SK-N-MC (cell line): ENCODE data around the gene COTL1.

Experiments used
- DNase-seq: peaks from one replicate; pipeline ENCODE4 v3.0.0-alpha.2; 2011; ENCODE audit warnings: low read depth, low spot score
- H3K27ac ChIP-seq: fragments of 200-600 bp; sonication (generic); 2 replicates; pipeline ENCODE4 v1.5.1; 2016; ENCODE audit warnings: mixed run types
- H3K36me3 ChIP-seq: fragments of 200-600 bp; sonication (generic); 2 replicates; pipeline ENCODE4 v1.6.1; 2017; ENCODE audit warnings: antibody characterized with exemption, low read length, mixed read lengths; ENCODE audit not compliant: insufficient read depth
- H3K4me3 ChIP-seq: fragments of 200-600 bp; sonication (generic); 2 replicates; pipeline ENCODE4 v1.5.1; 2016
- H3K9ac ChIP-seq: fragments of 200-600 bp; sonication (generic); 2 replicates; pipeline ENCODE4 v1.8.0; 2017; ENCODE audit warnings: mixed run types, mixed read lengths; ENCODE audit not compliant: insufficient read length
- H3K9me3 ChIP-seq: fragments of 200-600 bp; sonication (generic); 2 replicates; pipeline ENCODE4 v1.6.1; 2017; ENCODE audit warnings: low read depth, mild to moderate bottlenecking, antibody characterized with exemption, low read length, moderate library complexity, mixed read lengths
- EZH2 ChIP-seq: fragments of 200-600 bp; sonication (generic); IDR thresholded peaks from one replicate; pipeline ENCODE4 v1.6.1; 2017; ENCODE audit warnings: antibody characterized with exemption
- FOXP2 ChIP-seq: optimal IDR thresholded peaks from 2 replicates; pipeline ENCODE3; 2011; ENCODE audit warnings: mild to moderate bottlenecking, moderate library complexity; ENCODE audit not compliant: insufficient read depth; ENCODE audit errors: extremely low read length, control extremely low read depth
- POLR2AphosphoS5 ChIP-seq: IDR thresholded peaks from 2 replicates; pipeline ENCODE4 v1.6.1; 2012; ENCODE audit warnings: mild to moderate bottlenecking, low read depth, low read length, borderline replicate concordance

Gene COTL1

DNA sequence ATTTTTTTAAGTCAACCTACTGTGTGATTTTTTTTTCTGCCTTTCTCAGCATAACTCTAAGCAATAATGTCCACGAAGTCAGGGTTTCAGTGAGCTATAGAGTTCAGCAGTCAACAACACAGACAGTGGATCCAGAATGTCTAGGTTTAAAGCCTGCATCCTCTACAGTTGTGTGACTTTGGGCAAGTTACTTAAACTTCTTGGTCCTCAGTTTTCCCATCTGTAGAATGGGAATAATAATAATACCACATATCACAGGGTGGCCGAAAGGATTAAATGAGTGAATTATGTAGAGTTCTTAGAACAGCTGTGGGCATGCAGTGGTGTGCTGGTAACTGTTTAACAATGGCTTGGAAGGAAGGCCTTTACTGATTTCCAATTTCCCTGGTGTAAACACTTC, 74.6 kb downstream of the COTL1 start:
- no peak for DNase-seq
- Histone ChIP-seq H3K4me3 (no peak overlapping the region), H3K27ac (no peak overlapping the region), H3K36me3 (no peaks in the 10 kb centered on the region), H3K9me3 (no peaks in the 10 kb centered on the region), H3K9ac (no peak overlapping the region)
- TF ChIP-seq FOXP2 (no peak), EZH2 (no peak), POLR2AphosphoS5 (no peak)

DNA sequence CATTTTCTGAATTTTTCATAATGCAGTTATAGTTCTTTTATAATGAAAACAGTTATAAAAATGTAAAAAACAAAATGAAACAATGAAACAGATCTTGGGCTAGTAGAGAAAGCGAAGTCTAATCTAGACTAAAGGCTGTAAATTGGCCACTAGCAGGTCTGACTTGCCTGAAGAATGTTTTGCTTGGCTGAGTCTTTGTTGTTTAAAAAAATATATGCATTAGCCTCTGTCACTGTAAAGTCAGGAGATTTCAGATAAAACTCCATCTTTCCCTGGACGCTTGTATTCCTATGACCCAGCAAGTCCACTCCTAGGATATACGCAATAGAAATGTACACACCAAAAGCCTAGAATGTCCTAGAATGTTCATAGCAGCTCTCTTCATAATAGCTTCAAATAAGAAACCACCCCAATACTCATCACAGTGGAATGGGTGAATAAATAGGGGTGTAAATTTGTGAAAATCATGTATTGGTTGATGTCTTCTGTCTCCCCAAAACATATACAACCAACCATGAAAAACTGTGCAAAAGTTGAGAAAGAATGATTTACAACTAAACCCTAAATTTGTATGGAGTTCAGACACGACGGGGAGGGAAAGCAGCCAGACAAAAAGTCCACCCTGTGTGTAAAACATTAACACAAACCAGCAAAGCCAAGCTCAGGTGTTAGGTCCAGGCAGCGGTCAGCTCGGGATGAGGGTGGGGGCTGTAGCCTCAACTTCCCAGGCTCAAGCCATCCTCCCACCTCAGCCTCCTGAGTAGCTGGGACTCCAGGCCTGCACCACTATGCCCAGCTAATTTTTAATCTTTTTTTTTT, 75.7 kb downstream of the COTL1 start:
- no peak overlapping the region for H3K27ac ChIP-seq
- no peak for TF ChIP-seq FOXP2
- TF ChIP-seq EZH2: no peak
- TF ChIP-seq POLR2AphosphoS5: no peak
- H3K36me3 ChIP-seq: no peaks in the 10 kb centered on the region
- no peak overlapping the region for H3K9ac ChIP-seq
- no peak overlapping the region for H3K4me3 ChIP-seq
- no peaks in the 10 kb centered on the region for H3K9me3 ChIP-seq
- no peak for DNase-seq

- no peak for DNase-seq
- Histone ChIP-seq H3K27ac (no peak overlapping the region), H3K9ac (no peak overlapping the region), H3K36me3 (no peaks in the 10 kb centered on the region), H3K9me3 (no peaks in the 10 kb centered on the region), H3K4me3 (no peak overlapping the region)
- TF ChIP-seq EZH2 (no peak), POLR2AphosphoS5 (no peak), FOXP2 (no peak)
These were observed 77.7 kb downstream of the COTL1 start for GRCh38 chr16:84540194-84540593.

GRCh38 chr16:84538222-84538840, 79.5 kb downstream of the COTL1 start:
- TF ChIP-seq EZH2: no peak
- TF ChIP-seq FOXP2: no peak
- no peak for TF ChIP-seq POLR2AphosphoS5
- DNase-seq: no peak
- Histone ChIP-seq H3K9me3 (no peaks in the 10 kb centered on the region), H3K36me3 (no peaks in the 10 kb centered on the region), H3K9ac (no peak overlapping the region), H3K27ac (no peak overlapping the region), H3K4me3 (no peak overlapping the region)

GRCh38 chr16:84537491-84538151, 80.3 kb downstream of the COTL1 start:
- H3K9me3 ChIP-seq: no peaks in the 10 kb centered on the region
- H3K27ac ChIP-seq: no peak overlapping the region
- no peak for DNase-seq
- TF ChIP-seq POLR2AphosphoS5: no peak
- TF ChIP-seq FOXP2: no peak
- no peak for TF ChIP-seq EZH2
- no peaks in the 10 kb centered on the region for H3K36me3 ChIP-seq
- no peak overlapping the region for H3K9ac ChIP-seq
- no peak overlapping the region for H3K4me3 ChIP-seq

GRCh38 chr16:84535851-84536250, 82.0 kb downstream of the COTL1 start:
- no peaks in the 10 kb centered on the region for H3K36me3 ChIP-seq
- H3K4me3 ChIP-seq: no peak overlapping the region
- TF ChIP-seq EZH2 (no peak), POLR2AphosphoS5 (no peak), FOXP2 (no peak)
- no peaks in the 10 kb centered on the region for H3K9me3 ChIP-seq
- no peak overlapping the region for H3K9ac ChIP-seq
- DNase-seq: no peak
- no peak overlapping the region for H3K27ac ChIP-seq

DNA sequence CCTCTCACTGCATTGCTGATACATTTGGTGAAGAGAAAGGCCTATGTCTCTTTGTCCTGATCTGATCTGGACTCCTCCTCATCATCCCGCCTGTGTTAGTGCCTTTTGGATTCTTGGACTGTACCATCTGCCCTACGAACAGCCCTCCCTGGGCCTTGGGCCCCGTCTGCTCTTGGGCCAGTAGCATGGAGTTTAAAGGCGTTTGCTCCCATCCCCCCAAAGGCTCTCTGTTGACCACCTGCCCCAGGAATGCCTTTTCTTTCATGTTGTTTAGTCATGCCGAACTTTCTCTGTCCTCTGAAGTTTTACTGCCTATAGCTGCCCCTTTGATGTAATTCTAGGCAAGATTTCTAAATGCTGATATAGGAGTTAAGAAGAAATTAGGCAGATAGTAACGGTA, 82.5 kb downstream of the COTL1 start:
- H3K36me3 ChIP-seq: no peaks in the 10 kb centered on the region
- no peak overlapping the region for H3K27ac ChIP-seq
- H3K4me3 ChIP-seq: no peak overlapping the region
- DNase-seq: no peak
- TF ChIP-seq POLR2AphosphoS5 (no peak), EZH2 (no peak), FOXP2 (no peak)
- no peaks in the 10 kb centered on the region for H3K9me3 ChIP-seq
- H3K9ac ChIP-seq: no peak overlapping the region

DNA sequence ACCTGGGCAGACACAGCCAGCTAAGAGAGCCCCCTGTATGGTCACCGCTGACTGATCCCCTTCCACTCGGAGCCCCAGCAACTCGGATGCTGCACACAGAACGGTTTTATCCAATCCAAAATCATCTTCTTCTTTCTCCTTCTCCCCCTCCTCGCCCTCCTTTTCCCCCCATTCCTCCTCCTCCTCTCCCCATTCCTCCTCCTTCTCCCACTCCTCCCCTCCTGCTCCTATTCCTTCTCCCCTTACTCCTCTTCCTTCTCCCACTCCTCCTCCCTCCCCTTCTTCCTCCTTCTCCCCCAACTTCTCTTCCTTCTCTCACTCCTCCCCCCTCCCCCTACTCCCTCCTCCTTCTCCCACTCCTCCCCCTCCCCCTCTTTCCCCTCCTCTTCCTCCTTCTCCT, 83.1 kb downstream of the COTL1 start:
- Histone ChIP-seq H3K9ac (no peak overlapping the region), H3K27ac (no peak overlapping the region), H3K36me3 (no peaks in the 10 kb centered on the region), H3K4me3 (no peak overlapping the region), H3K9me3 (no peaks in the 10 kb centered on the region)
- DNase-seq: no peak
- TF ChIP-seq EZH2 (no peak), POLR2AphosphoS5 (no peak), FOXP2 (no peak)
